Measurements from ENCODE around the gene SYNGR4. TPM values are rescaled to one million over a fixed set of nuclear protein-coding genes. Genes with fewer than 3 reads are reported as not detected.
"Not testable (repeated sequence)": the region's sequence is repeated elsewhere in the genome, so short reads cannot be mapped to it uniquely, and the experiment has no call there.

The SYNGR4 gene
- total and polyA plus RNA-seq, 5 experiments from 2014 or later = not detected

DNA sequence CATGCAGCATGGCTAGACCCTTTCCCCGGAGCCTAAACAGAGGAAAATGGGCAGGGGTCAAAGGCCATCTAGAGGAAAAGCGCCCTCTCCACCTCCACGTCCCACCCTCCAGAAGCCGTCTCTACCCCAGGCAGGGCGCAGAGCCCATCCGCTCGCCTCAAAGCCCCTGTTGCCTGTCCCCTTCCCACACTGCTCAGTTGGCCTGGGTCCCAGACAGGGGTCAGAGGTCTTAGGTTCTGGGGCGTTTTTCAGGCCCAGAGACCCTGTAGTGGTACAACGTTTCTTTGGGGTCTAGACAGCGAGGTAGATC, 712 bp upstream of the SYNGR4 start:
- H3K4me1 Mint-ChIP-seq = peaks cover 10 to 26% (median 16%) of the 10 kb centered on the region in 4 donors
- H3K27me3 Mint-ChIP-seq = no peaks in the 10 kb centered on the region
- peak overlapping the region; percentile 93 to 99 (median 96) for H3K27ac Mint-ChIP-seq
- peak overlapping the region; percentile 79 to 95 (median 89) for H3K4me3 Mint-ChIP-seq
- POLR2A ChIA-PET = interaction anchor here (0.6 to 3.2 kb wide), 20 partner anchors 12 to 1513 kb away, joined by 3 to 39 read pairs (median 4); partner anchors contain the start of genes AKT1S1, CARD8, EMP3 and GYS1
- H3K9me3 Mint-ChIP-seq = no peaks in the 10 kb centered on the region
- peaks cover 0 to 17% (median 0%) of the 10 kb centered on the region in 3 donors for H3K36me3 Mint-ChIP-seq
- DNase-seq (peak in 2 of 10 donors; percentile 16 to 20), ATAC-seq (peak in 1 of 2 donors; percentile 17)

DNA sequence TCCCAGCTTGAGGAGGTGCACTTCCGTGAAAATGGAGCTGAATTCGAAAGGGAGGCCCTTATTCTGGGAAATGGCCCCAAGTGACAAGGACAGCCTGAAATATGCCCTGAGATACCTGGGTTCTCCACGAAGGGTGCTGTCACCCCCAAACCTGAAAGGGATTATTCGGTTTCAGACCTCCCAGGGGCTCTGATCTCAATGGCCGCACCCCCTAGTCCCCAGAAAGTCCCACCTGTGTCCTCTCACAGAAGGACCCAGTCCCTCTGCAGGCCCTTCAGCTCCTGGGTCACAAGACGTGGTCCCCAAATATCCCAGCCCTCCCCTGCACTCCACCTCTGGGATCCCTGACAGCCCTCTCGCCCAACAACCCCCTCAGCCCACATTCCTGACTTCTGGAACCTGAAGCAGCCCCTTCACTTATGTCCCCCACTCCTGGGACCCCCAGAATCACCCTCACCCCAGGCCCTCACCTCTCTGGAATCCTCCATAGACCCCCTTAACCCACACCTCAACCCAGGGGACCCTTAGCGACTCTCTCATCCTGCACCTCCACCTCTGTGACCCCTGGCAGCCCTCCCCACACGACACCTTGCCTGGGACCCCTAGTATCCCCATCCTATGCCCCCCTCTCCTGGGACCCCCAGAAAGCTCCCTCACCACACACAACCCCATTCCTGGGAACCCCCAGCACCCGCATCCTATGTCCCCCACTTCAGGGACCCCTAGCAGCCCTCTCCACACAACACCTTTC, 606 bp downstream of the SYNGR4 start:
- Mint-ChIP-seq H3K4me3 (peak overlapping the region; percentile 79 to 95 (median 89)), H3K4me1 (peaks cover 10 to 26% (median 16%) of the 10 kb centered on the region in 4 donors), H3K36me3 (peaks cover 0 to 4% (median 0%) of the 10 kb centered on the region in 3 donors), H3K27me3 (no peaks in the 10 kb centered on the region), H3K27ac (peak overlapping the region; percentile 93 to 99 (median 96)), H3K9me3 (no peaks in the 10 kb centered on the region)
- POLR2A ChIA-PET = interaction anchor here (0.7 to 3.2 kb wide), 16 partner anchors 13 to 1512 kb away, joined by 3 to 39 read pairs (median 5); partner anchors contain the start of genes AKT1S1, CARD8, EMP3 and GYS1
- ATAC-seq = peak in 1 of 2 donors; percentile 7
- DNase-seq = peak in 1 of 10 donors; percentile 65

DNA sequence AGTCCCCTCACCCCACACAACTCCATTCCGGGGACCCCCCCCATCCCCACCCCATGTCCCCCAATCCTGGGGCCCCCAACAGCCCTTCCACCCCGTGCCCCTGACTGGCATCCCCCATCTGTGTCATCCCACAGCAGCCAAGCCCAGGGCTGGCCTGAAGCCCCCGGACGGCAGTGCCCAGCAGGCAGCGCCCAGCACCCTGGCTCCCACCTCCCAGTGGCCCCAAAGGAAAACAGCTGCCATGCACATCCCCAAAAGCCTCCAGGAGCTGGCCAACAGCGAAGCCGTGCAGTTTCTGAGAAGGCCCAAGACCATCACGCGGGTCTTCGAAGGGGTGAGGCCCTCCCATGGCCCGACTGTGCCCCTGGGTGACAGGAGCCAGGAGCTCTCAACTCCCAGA, 1.4 kb downstream of the SYNGR4 start:
- Mint-ChIP-seq H3K4me1 (peaks cover 10 to 26% (median 16%) of the 10 kb centered on the region in 4 donors), H3K4me3 (no peak overlapping the region), H3K9me3 (no peaks in the 10 kb centered on the region), H3K27me3 (no peaks in the 10 kb centered on the region), H3K36me3 (no peaks in the 10 kb centered on the region), H3K27ac (peak overlapping the region in 2 of 10 donors; percentile 38 to 94)
- POLR2A ChIA-PET = no interaction called here
- DNase-seq = peak in 1 of 10 donors; percentile 65
- ATAC-seq = no peak

DNA sequence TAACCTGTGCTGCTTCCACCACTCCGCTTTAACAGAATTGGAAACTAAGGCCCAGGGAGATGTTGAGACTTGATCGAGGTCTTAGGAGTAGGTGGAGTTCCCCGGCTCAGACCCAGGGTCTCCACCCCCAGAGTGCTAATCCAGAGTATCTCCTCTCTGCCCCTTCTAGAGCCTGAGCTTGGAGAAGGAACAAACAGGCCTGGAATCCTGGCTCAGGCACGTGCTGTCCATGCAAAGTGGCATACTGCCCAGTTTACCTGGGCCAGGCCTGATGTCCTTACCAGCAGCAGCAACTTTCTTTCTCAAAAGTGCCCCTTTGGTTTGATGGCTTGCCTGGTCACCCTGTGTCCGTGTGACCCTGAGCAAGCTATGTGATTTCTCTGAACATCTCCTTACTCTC, 3.7 kb downstream of the SYNGR4 start:
- no peaks in the 10 kb centered on the region for H3K27me3 Mint-ChIP-seq
- peak overlapping the region in 2 of 10 donors; percentile 38 to 43 for H3K27ac Mint-ChIP-seq
- peaks cover 8 to 24% (median 11%) of the 10 kb centered on the region in 4 donors for H3K4me1 Mint-ChIP-seq
- no peak overlapping the region for H3K4me3 Mint-ChIP-seq
- no peaks in the 10 kb centered on the region for H3K36me3 Mint-ChIP-seq
- no peak for DNase-seq
- POLR2A ChIA-PET = no interaction called here
- no peaks in the 10 kb centered on the region for H3K9me3 Mint-ChIP-seq
- ATAC-seq = no peak

DNA sequence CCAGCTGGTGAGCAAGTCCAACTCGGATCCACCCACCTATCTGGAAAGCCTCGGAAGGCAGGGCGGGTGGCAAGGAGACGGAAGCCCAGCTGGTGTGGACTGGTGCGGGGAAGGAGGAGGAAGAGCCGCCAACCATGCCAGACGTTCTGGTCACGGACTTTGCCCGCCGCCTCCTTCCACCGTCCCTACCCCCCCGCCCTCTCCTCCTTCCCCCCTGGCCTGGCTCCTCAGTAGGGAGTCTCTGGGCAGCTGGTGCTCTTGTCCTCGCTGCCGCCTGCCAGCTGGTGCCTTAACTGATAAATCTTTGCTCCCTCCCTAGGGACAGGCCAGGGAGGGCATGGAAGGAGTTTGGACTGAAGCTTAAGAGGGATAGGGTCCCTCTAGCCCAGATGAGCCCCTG, 4.8 kb downstream of the SYNGR4 start:
- Mint-ChIP-seq H3K27ac (peak overlapping the region in 1 of 10 donors; percentile 29), H3K36me3 (no peaks in the 10 kb centered on the region), H3K4me3 (no peak overlapping the region), H3K4me1 (peaks cover 3 to 13% (median 7%) of the 10 kb centered on the region in 4 donors), H3K9me3 (no peaks in the 10 kb centered on the region), H3K27me3 (no peaks in the 10 kb centered on the region)
- POLR2A ChIA-PET = no interaction called here
- no peak for ATAC-seq
- no peak for DNase-seq

DNA sequence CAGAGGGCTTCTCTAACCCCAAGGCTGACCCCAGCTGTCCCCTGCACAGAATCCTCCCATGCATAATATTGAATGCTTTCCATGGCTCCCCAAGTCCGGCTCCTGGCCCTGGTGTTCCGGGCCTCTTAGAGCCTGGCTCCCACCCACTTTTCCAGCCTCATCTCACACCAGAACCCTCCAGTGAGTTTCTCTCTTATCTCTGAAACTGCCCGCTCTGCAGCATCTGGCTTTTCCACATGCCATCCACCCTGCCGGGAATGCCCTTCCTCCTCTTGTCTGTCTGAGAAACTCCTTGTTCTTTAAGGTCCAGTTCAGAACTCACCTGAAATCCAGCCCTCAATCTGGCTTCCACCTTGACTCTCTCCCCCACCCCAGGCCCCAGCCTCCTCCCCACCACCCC, 6.8 kb downstream of the SYNGR4 start:
- POLR2A ChIA-PET = interaction anchor here (0.7 kb wide), 1 partner anchor 14 kb away, joined by 3 read pairs; no protein-coding TSS in a partner anchor
- Mint-ChIP-seq H3K4me1 (no peaks in the 10 kb centered on the region), H3K27ac (peak overlapping the region in 1 of 10 donors; percentile 4), H3K9me3 (no peaks in the 10 kb centered on the region), H3K27me3 (no peaks in the 10 kb centered on the region), H3K4me3 (no peak overlapping the region), H3K36me3 (no peaks in the 10 kb centered on the region)
- no peak for DNase-seq
- no peak for ATAC-seq

DNA sequence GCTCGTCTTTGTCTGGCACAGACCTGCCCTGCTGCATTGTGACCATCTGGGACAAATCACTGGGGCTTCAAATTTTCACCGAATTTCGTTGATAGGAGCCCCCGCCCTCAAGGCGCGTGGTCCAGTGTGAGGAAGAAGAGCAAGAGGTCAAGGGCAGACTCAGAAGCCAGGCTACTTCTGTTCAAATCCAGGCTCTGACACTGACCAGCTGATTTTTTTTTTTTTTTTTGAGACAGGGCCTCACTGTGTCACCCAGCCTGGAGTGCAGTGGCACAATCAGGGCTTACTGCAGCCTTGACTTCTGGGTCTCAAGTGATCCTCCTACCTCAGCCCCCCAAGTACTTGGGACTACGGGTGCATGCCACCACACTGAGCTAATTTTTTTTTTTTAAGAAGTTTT, 7.2 kb downstream of the SYNGR4 start:
- H3K4me1 Mint-ChIP-seq = peaks cover 0 to 3% (median 0%) of the 10 kb centered on the region in 4 donors
- no peak overlapping the region for H3K27ac Mint-ChIP-seq
- no peaks in the 10 kb centered on the region for H3K36me3 Mint-ChIP-seq
- no peaks in the 10 kb centered on the region for H3K27me3 Mint-ChIP-seq
- H3K9me3 Mint-ChIP-seq = no peaks in the 10 kb centered on the region
- ATAC-seq (no peak), DNase-seq (no peak)
- POLR2A ChIA-PET = interaction anchor here (0.7 kb wide), 1 partner anchor 14 kb away, joined by 3 read pairs; no protein-coding TSS in a partner anchor
- H3K4me3 Mint-ChIP-seq = no peak overlapping the region

DNA sequence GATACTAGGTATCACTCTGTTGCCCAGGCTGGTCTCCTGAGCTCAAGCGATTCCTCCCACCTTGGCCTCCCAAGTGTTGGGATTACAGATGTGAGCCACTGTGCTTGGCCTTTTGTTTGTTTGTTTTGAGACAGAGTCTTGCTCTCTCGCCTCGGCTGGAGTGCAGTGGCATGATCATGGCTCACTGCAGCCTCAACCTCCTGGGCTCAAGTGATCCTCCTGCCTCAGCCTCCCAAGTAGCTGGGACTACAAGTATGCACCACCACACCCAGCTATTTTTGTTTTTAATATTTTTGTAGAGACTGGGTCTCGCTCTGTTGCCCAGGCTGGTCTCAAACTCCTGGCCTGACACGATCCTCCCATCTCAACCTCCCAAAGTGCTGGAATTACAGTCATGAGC, 7.6 kb downstream of the SYNGR4 start:
- H3K4me3 Mint-ChIP-seq, H3K27me3 Mint-ChIP-seq, H3K27ac Mint-ChIP-seq, H3K36me3 Mint-ChIP-seq, H3K4me1 Mint-ChIP-seq, POLR2A ChIA-PET, DNase-seq, ATAC-seq, H3K9me3 Mint-ChIP-seq: not testable (repeated sequence)

DNA sequence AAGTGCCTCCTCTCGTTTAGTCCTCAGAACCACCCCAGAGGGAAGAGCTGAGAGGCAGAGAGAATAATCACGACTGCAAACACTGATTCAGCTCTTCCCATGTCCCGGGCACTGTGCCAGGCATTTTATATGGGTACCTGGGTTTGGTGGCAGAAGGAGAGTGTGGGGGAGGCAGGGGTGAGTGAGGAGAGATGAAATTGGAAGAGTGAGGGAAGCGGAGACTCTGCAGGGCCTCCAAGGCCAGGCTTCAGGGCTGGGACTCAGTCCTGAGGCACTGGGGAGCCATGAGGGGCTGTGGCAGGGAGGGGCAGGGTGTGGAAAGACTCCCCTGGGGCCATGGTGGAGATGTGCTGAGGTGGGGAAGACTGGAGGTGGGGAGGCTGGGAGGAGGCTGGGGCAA, 8.7 kb downstream of the SYNGR4 start:
- Mint-ChIP-seq H3K27ac (no peak overlapping the region), H3K27me3 (no peaks in the 10 kb centered on the region), H3K4me3 (no peak overlapping the region), H3K9me3 (no peaks in the 10 kb centered on the region), H3K4me1 (peaks cover 0 to 3% (median 0%) of the 10 kb centered on the region in 4 donors), H3K36me3 (no peaks in the 10 kb centered on the region)
- ATAC-seq (no peak), DNase-seq (no peak)
- POLR2A ChIA-PET = no interaction called here

DNA sequence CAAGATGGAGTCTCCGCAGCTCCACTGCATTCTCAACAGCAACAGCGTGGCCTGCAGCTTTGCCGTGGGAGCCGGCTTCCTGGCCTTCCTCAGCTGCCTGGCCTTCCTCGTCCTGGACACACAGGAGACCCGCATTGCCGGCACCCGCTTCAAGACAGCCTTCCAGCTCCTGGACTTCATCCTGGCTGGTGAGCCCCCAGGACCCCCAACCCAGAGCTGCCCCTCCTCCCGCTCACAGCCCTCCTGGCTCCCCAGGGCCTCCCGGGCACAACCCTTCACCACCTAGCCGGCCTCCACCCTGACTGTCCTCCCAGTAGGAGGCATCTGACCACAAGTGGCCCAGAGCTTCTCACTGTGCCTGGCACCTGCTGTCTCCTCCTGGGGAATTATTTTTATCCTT, 9.4 kb downstream of the SYNGR4 start:
- peak overlapping the region in 1 of 10 donors; percentile 61 for H3K27ac Mint-ChIP-seq
- H3K36me3 Mint-ChIP-seq = no peaks in the 10 kb centered on the region
- ATAC-seq (no peak), DNase-seq (no peak)
- H3K4me3 Mint-ChIP-seq = no peak overlapping the region
- peaks cover 0 to 3% (median 0%) of the 10 kb centered on the region in 4 donors for H3K4me1 Mint-ChIP-seq
- no peaks in the 10 kb centered on the region for H3K9me3 Mint-ChIP-seq
- POLR2A ChIA-PET = no interaction called here
- no peaks in the 10 kb centered on the region for H3K27me3 Mint-ChIP-seq

DNA sequence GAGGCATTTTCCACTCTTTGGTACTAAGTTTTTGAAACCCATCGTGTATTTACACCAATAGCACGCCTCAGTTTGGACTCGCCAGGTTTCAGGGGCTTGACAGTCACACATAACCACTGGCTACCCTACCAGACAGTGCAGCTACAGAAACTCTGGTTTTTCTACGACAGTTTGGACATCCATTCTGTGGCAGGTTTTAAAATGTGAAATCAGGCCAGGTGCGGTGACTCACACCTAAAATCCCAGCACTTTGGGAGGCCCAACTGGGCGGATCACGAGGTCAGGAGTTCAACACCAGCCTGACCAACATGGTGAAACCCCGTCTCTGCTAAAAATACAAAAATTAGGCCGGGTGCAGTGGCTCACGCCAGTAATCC, 14.0 kb downstream of the SYNGR4 start:
- H3K27ac Mint-ChIP-seq = no peak overlapping the region
- H3K9me3 Mint-ChIP-seq = no peaks in the 10 kb centered on the region
- peaks cover 0 to 21% (median 0%) of the 10 kb centered on the region in 3 donors for H3K36me3 Mint-ChIP-seq
- H3K4me1 Mint-ChIP-seq = peaks cover 0 to 3% (median 0%) of the 10 kb centered on the region in 4 donors
- POLR2A ChIA-PET = no interaction called here
- DNase-seq (no peak), ATAC-seq (no peak)
- H3K4me3 Mint-ChIP-seq = no peak overlapping the region
- no peaks in the 10 kb centered on the region for H3K27me3 Mint-ChIP-seq

DNA sequence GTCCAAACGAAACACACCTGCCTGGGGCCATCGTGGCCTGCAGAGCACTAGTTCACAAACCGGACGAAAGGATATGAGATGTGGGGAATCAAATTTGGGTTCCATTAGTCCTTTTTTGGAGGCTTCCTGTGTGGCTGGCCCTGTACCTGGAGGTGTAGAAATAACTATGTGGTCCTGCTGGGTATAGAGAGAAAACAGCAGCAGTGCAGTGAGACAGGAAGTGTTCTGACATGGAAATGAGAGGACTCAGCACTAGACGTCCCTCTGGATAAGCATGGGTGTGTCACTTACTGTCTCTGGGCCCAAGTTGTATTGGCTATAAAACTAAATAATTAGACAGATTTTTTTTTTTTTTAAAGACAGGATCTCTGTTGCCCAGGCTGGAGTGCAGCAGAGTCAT, 14.9 kb downstream of the SYNGR4 start:
- Mint-ChIP-seq H3K4me3 (no peak overlapping the region), H3K36me3 (peaks cover 0 to 29% (median 0%) of the 10 kb centered on the region in 3 donors), H3K4me1 (peaks cover 0 to 3% (median 0%) of the 10 kb centered on the region in 4 donors), H3K27me3 (no peaks in the 10 kb centered on the region), H3K9me3 (no peaks in the 10 kb centered on the region), H3K27ac (peak overlapping the region in 2 of 10 donors; percentile 48 to 55)
- POLR2A ChIA-PET = no interaction called here
- no peak for ATAC-seq
- no peak for DNase-seq

DNA sequence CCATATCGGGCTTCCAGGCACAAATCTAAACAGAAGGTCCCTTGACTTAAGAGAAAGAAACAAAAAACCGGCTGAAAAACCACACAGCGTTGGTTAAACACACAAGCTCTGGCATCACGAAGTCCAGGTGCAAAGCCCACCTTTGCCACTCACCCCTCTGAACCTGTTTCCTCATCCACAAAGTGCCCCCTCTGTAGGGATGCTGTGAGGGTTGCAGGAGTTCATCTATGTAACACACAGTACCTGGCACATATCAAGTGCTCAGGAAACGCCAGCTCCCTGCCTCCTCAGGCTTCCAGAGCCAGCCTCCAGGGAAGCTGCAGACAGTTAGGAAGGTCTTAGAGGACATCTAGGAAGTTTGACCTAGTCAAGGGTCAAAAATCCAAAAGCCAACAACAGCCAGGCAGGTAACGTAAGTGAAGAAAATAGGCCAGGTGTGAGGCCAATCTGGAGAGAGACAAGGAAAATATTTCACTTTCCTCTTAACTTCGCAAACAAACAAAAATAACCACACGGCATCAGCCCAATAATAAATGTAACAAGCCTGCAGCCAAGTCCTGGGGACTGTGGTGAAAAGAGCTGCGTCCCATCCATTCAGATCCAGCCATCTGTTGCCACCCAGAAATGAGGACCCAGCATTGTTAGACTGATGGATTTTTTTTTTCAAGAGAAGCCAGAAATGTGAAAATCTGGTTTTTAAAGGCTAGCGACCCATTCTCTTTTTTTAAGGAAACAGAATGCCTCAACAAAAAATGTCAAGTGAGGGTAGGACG, 17.2 kb downstream of the SYNGR4 start:
- POLR2A ChIA-PET = interaction anchor here (1.8 kb wide), 1 partner anchor 10 kb away, joined by 6 read pairs; the partner anchor contains the start of gene KDELR1
- Mint-ChIP-seq H3K9me3 (no peaks in the 10 kb centered on the region), H3K4me3 (no peak overlapping the region), H3K36me3 (peaks cover 0 to 52% (median 2%) of the 10 kb centered on the region in 3 donors), H3K27me3 (no peaks in the 10 kb centered on the region), H3K4me1 (peaks cover 0 to 3% (median 1%) of the 10 kb centered on the region in 4 donors), H3K27ac (peak overlapping the region in 2 of 10 donors; percentile 71 to 73)
- ATAC-seq (no peak), DNase-seq (no peak)

Measured in naive thymus-derived CD8-positive, alpha-beta T cell (primary cell).